Neuronal stem cell (in vitro differentiated cells): ENCODE results near the gene FAM90A1.
"Not testable (repeated sequence)": the region's sequence is repeated elsewhere in the genome, so short reads cannot be mapped to it uniquely, and the experiment has no call there.

Experiments
- DNase-seq: peaks from one replicate; pipeline ENCODE4 v3.0.0-alpha.2; 2013; ENCODE audit warnings: low spot score
- H2AFZ ChIP-seq: one replicate; pipeline ENCODE4 v1.6.1; 2013; ENCODE audit warnings: mild to moderate bottlenecking, low read length, inconsistent platforms
- H2AK5ac ChIP-seq: 2 replicates; pipeline ENCODE4 v1.6.1; 2013; ENCODE audit warnings: low read depth, mild to moderate bottlenecking, inconsistent platforms, low read length, moderate library complexity, mixed read lengths
- H2BK120ac ChIP-seq: 2 replicates; pipeline ENCODE4 v1.6.1; 2013; ENCODE audit warnings: low read depth, mild to moderate bottlenecking, inconsistent platforms, low read length, moderate library complexity, mixed read lengths
- H2BK12ac ChIP-seq: one replicate; pipeline ENCODE4 v1.6.1; 2013; ENCODE audit warnings: low read length, inconsistent platforms
- H2BK15ac ChIP-seq: 2 replicates; pipeline ENCODE4 v1.6.1; 2013; ENCODE audit warnings: mild to moderate bottlenecking, low read length, inconsistent platforms, mixed read lengths
- H2BK5ac ChIP-seq: one replicate; pipeline ENCODE4 v1.6.1; 2013; ENCODE audit warnings: inconsistent platforms, mild to moderate bottlenecking, low read length, moderate library complexity
- H3K14ac ChIP-seq: one replicate; pipeline ENCODE4 v1.6.1; 2013; ENCODE audit warnings: low read length, inconsistent platforms
- H3K18ac ChIP-seq: 2 replicates; pipeline ENCODE4 v1.6.1; 2013; ENCODE audit warnings: low read length, inconsistent platforms
- H3K23ac ChIP-seq: 2 replicates; pipeline ENCODE4 v1.6.1; 2013; ENCODE audit warnings: low read depth, mild to moderate bottlenecking, mixed read lengths, low read length, inconsistent platforms; ENCODE audit not compliant: poor library complexity
- H3K27ac ChIP-seq: replicated peaks from 3 replicates; pipeline ENCODE4 v1.5.1; 2013; ENCODE audit warnings: low read length, inconsistent platforms
- H3K27me3 ChIP-seq, 3 experiments: 2 replicates each; pipeline ENCODE4 v1.6.1; 2013; ENCODE audit warnings: low read length in 3 of 3, mild to moderate bottlenecking in 2 of 3, inconsistent platforms in 1 of 3, low read depth in 1 of 3, mixed read lengths in 1 of 3, moderate library complexity in 1 of 3; ENCODE audit not compliant: control insufficient read depth in 3 of 3, insufficient read depth in 3 of 3
- H3K36me3 ChIP-seq, 2 donors: replicated peaks in 1 of 2; 2 replicates each; pipeline ENCODE4 v1.6.1; 2013; ENCODE audit warnings: low read length in 2 of 2; ENCODE audit not compliant: control insufficient read depth in 2 of 2, insufficient read depth in 2 of 2
- H3K4ac ChIP-seq: 2 replicates; pipeline ENCODE4 v1.6.1; 2013; ENCODE audit warnings: inconsistent platforms, mild to moderate bottlenecking, low read length, moderate library complexity
- H3K4me1 ChIP-seq, 2 donors: 1 replicate in 1 of 2; 2 replicates in 1 of 2; pipeline ENCODE4 v1.6.1; 2013; ENCODE audit warnings: low read length in 2 of 2, low read depth in 1 of 2; ENCODE audit not compliant: control insufficient read depth in 2 of 2, insufficient read depth in 1 of 2
- H3K4me2 ChIP-seq: one replicate; pipeline ENCODE4 v1.6.1; 2013; ENCODE audit warnings: mild to moderate bottlenecking, low read length, inconsistent platforms; ENCODE audit not compliant: insufficient read depth, poor library complexity, severe bottlenecking
- H3K4me3 ChIP-seq, 2 donors: 2 replicates each; pipeline ENCODE4 v1.5.1; 2013; ENCODE audit warnings: low read length in 2 of 2, mild to moderate bottlenecking in 2 of 2, inconsistent platforms in 1 of 2, moderate library complexity in 1 of 2
- H3K79me1 ChIP-seq: one replicate; pipeline ENCODE4 v1.6.1; 2013; ENCODE audit warnings: low read depth, mild to moderate bottlenecking, inconsistent platforms, low read length, moderate library complexity
- H3K9ac ChIP-seq: one replicate; pipeline ENCODE4 v1.6.1; 2013; ENCODE audit warnings: mild to moderate bottlenecking, low read depth, low read length, inconsistent platforms; ENCODE audit not compliant: poor library complexity
- H3K9me3 ChIP-seq, 2 donors: replicated peaks in 1 of 2; 2 replicates each; pipeline versions ENCODE3 to v1.6.1; 2013; ENCODE audit warnings: low read length in 2 of 2, mild to moderate bottlenecking in 2 of 2, inconsistent platforms in 1 of 2, low read depth in 1 of 2, mixed read lengths in 1 of 2, moderate library complexity in 1 of 2; ENCODE audit not compliant: control insufficient read depth in 2 of 2, insufficient read depth in 1 of 2
- H4K8ac ChIP-seq: one replicate; pipeline ENCODE4 v1.6.1; 2013; ENCODE audit warnings: low read depth, mild to moderate bottlenecking, inconsistent platforms, low read length, moderate library complexity
- H4K91ac ChIP-seq: one replicate; pipeline ENCODE4 v1.6.1; 2013; ENCODE audit warnings: low read length, low read depth, mild to moderate bottlenecking, inconsistent platforms; ENCODE audit not compliant: poor library complexity
- WGBS, 2 donors: extraction: QIAGEN DNeasy Blood & Tissue Kit; methylation state at CpG; one replicate each; pipeline ENCODE4 v1.1.7; 2013; ENCODE audit warnings: missing lambda C conversion rate in 2 of 2, mixed read lengths in 1 of 2; ENCODE audit not compliant: insufficient read length in 2 of 2, insufficient replicate concordance in 1 of 2; ENCODE audit errors: extremely low coverage in 2 of 2; 5-methylcytosine and 5-hydroxymethylcytosine counted together

The FAM90A1 gene

GRCh38 chr12:8235316-8236157, 8.1 kb upstream of the FAM90A1 start:
- not testable (repeated sequence) for H4K8ac ChIP-seq, H2BK5ac ChIP-seq, DNase-seq, H2BK15ac ChIP-seq, H3K9ac ChIP-seq, H3K23ac ChIP-seq, H2BK12ac ChIP-seq, H3K4ac ChIP-seq, H3K4me3 ChIP-seq, H2BK120ac ChIP-seq, H2AFZ ChIP-seq, H3K79me1 ChIP-seq, H3K36me3 ChIP-seq, H3K27ac ChIP-seq, H3K9me3 ChIP-seq, H3K18ac ChIP-seq, H3K27me3 ChIP-seq, H3K4me2 ChIP-seq, H3K14ac ChIP-seq, H3K4me1 ChIP-seq, H2AK5ac ChIP-seq, H4K91ac ChIP-seq
- WGBS, 2 donors = no CpG with 5 or more reads among the region's 26 CpGs

- H3K14ac ChIP-seq, H3K4me3 ChIP-seq, H3K9me3 ChIP-seq, DNase-seq, H3K4ac ChIP-seq, H2AFZ ChIP-seq, H3K27ac ChIP-seq, H3K4me2 ChIP-seq, H4K91ac ChIP-seq, H3K9ac ChIP-seq, H2BK15ac ChIP-seq, H3K4me1 ChIP-seq, H2BK5ac ChIP-seq, H2BK12ac ChIP-seq, H3K36me3 ChIP-seq, H3K23ac ChIP-seq, H2AK5ac ChIP-seq, H3K18ac ChIP-seq, H3K27me3 ChIP-seq, H4K8ac ChIP-seq, H2BK120ac ChIP-seq, H3K79me1 ChIP-seq: not testable (repeated sequence)
- no CpG with 5 or more reads among the region's 7 CpGs for WGBS, 2 donors
Observed at GRCh38 chr12:8234746-8235145, 7.3 kb upstream of the FAM90A1 start.

GRCh38 chr12:8233935-8234495, 6.6 kb upstream of the FAM90A1 start:
- not testable (repeated sequence) for H2BK15ac ChIP-seq, H3K27me3 ChIP-seq, H3K36me3 ChIP-seq, H2AFZ ChIP-seq, H3K9me3 ChIP-seq, H2BK5ac ChIP-seq, H2BK12ac ChIP-seq, H3K4me3 ChIP-seq, H3K79me1 ChIP-seq, H3K4ac ChIP-seq, H3K18ac ChIP-seq, H2BK120ac ChIP-seq, H3K23ac ChIP-seq, H4K91ac ChIP-seq, H3K27ac ChIP-seq, H2AK5ac ChIP-seq, H4K8ac ChIP-seq, H3K14ac ChIP-seq, DNase-seq, H3K4me2 ChIP-seq, H3K9ac ChIP-seq, H3K4me1 ChIP-seq
- no CpG with 5 or more reads among the region's 20 CpGs for WGBS, 2 donors

GRCh38 chr12:8233300-8233855, 6.0 kb upstream of the FAM90A1 start:
- H3K4me1 ChIP-seq, H3K79me1 ChIP-seq, H3K36me3 ChIP-seq, H2BK15ac ChIP-seq, H2BK5ac ChIP-seq, H4K8ac ChIP-seq, H3K27ac ChIP-seq, H2AK5ac ChIP-seq, H3K9ac ChIP-seq, H4K91ac ChIP-seq, H3K14ac ChIP-seq, DNase-seq, H2AFZ ChIP-seq, H3K4ac ChIP-seq, H3K9me3 ChIP-seq, H3K4me2 ChIP-seq, H3K27me3 ChIP-seq, H2BK120ac ChIP-seq, H2BK12ac ChIP-seq, H3K4me3 ChIP-seq, H3K18ac ChIP-seq: not testable (repeated sequence)
- peak overlapping the region; percentile 65 for H3K23ac ChIP-seq
- WGBS, 2 donors = no CpG with 5 or more reads among the region's 14 CpGs
